ENCODE measurements around the gene CEP126. TPM values are rescaled to one million over a fixed set of nuclear protein-coding genes. Genes with fewer than 3 reads are reported as not detected.
"Not testable (repeated sequence)": the region's sequence is repeated elsewhere in the genome, so short reads cannot be mapped to it uniquely, and the experiment has no call there.

Gene CEP126
- total RNA-seq, 2 experiments from 2014 or later, result 0.96 to 1.2 TPM

DNA sequence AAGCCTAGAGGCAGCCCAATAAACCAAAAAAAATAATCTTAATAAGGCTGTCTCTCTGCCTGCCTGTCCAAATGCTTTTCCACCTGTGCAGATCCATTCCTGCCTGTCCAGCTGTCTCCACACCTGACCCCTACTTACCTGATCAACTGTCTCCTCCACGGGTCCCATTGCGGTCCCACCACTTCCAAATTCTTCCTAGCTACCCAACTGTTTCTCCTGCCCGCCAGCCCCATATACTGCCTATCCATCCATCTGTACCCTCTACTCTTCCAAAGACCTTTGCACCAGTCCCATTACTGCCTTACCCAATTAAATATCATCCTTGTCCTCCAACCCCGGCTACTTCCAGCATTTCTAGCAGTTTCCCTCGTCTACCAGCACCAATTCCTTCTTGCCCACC lies 40.9 kb downstream of the CEP126 start:
- H3K27me3 Mint-ChIP-seq, result no peaks in the 10 kb centered on the region
- Histone ChIP-seq H3K36me3 (ENCODE audit: insufficient read depth, low read length) (no peaks in the 10 kb centered on the region), H3K27me3 (ENCODE audit: control insufficient read depth in 1 of 2, insufficient read depth in 2 of 2, low read length in 2 of 2) (no peaks in the 10 kb centered on the region), H3K4me3 (ENCODE audit: low read length) (no peak overlapping the region), H3K4me1 (ENCODE audit: insufficient read depth, low read length) (no peaks in the 10 kb centered on the region), H3K27ac (ENCODE audit: low read depth in 1 of 2, low read length in 2 of 2) (no peak overlapping the region), H3K9me3 (ENCODE audit: control insufficient read depth in 1 of 2, insufficient read depth in 1 of 2, low read length in 2 of 2) (peaks cover 0 to 3% of the 10 kb centered on the region in 2 experiments)
- intact Hi-C loops (cut with DNase I, micrococcal nuclease), result no loop called here
- H3K4me1 Mint-ChIP-seq (ENCODE audit: low read depth), result no peaks in the 10 kb centered on the region
- ChIA-PET POLR2A (no interaction called here), CTCF (no interaction called here)
- TF ChIP-seq, protein P1, sequence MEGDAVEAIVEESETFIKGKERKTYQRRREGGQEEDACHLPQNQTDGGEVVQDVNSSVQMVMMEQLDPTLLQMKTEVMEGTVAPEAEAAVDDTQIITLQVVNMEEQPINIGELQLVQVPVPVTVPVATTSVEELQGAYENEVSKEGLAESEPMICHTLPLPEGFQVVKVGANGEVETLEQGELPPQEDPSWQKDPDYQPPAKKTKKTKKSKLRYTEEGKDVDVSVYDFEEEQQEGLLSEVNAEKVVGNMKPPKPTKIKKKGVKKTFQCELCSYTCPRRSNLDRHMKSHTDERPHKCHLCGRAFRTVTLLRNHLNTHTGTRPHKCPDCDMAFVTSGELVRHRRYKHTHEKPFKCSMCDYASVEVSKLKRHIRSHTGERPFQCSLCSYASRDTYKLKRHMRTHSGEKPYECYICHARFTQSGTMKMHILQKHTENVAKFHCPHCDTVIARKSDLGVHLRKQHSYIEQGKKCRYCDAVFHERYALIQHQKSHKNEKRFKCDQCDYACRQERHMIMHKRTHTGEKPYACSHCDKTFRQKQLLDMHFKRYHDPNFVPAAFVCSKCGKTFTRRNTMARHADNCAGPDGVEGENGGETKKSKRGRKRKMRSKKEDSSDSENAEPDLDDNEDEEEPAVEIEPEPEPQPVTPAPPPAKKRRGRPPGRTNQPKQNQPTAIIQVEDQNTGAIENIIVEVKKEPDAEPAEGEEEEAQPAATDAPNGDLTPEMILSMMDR (IDR thresholded peaks at IDR 0.05), result no peak
- H3K9me3 Mint-ChIP-seq, result peaks cover 2% of the 10 kb centered on the region
- H3K4me3 Mint-ChIP-seq, result no peak overlapping the region
- H3K36me3 Mint-ChIP-seq (ENCODE audit: low read depth), result peaks cover 15% of the 10 kb centered on the region
- DNase-seq (no peak), ATAC-seq (ENCODE audit: poor library complexity) (no peak)
- no peak overlapping the region for H3K27ac Mint-ChIP-seq

DNA sequence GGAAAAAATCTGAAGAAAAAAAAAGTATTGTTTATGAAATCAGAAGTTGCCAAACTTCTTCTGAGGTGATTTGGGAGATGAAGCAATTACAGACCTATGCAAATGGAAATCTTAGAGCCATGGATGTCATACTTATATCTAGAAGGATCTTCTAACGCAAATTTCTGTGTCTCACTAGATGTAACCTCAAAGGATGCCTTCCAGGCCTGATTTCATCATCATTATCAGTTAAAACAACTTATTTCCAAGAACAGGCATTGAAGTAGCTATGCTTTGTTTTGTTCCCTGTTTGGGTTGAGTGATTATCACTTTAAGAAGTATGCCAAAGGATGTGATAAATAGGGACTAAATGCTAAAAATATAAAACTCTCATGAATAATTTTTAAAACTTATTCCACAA lies 45.4 kb downstream of the CEP126 start:
- CTCF ChIA-PET, result no interaction called here
- POLR2A ChIA-PET, result no interaction called here
- Histone ChIP-seq H3K27ac (ENCODE audit: low read depth in 1 of 2, low read length in 2 of 2) (no peak overlapping the region), H3K36me3 (ENCODE audit: insufficient read depth, low read length) (no peaks in the 10 kb centered on the region), H3K4me3 (ENCODE audit: low read length) (no peak overlapping the region), H3K9me3 (ENCODE audit: control insufficient read depth in 1 of 2, insufficient read depth in 1 of 2, low read length in 2 of 2) (peaks cover 0 to 3% of the 10 kb centered on the region in 2 experiments), H3K27me3 (ENCODE audit: control insufficient read depth in 1 of 2, insufficient read depth in 2 of 2, low read length in 2 of 2) (no peaks in the 10 kb centered on the region), H3K4me1 (ENCODE audit: insufficient read depth, low read length) (no peaks in the 10 kb centered on the region)
- H3K9me3 Mint-ChIP-seq, result peaks cover 2% of the 10 kb centered on the region
- H3K4me1 Mint-ChIP-seq (ENCODE audit: low read depth), result no peaks in the 10 kb centered on the region
- no peak overlapping the region for H3K4me3 Mint-ChIP-seq
- peaks cover 26% of the 10 kb centered on the region for H3K36me3 Mint-ChIP-seq (ENCODE audit: low read depth)
- ATAC-seq (ENCODE audit: poor library complexity) (no peak), DNase-seq (no peak)
- intact Hi-C loops (cut with DNase I, micrococcal nuclease), result no loop called here
- TF ChIP-seq, protein P1 (IDR thresholded peaks at IDR 0.05), result no peak
- H3K27ac Mint-ChIP-seq, result no peak overlapping the region
- H3K27me3 Mint-ChIP-seq, result no peaks in the 10 kb centered on the region

DNA sequence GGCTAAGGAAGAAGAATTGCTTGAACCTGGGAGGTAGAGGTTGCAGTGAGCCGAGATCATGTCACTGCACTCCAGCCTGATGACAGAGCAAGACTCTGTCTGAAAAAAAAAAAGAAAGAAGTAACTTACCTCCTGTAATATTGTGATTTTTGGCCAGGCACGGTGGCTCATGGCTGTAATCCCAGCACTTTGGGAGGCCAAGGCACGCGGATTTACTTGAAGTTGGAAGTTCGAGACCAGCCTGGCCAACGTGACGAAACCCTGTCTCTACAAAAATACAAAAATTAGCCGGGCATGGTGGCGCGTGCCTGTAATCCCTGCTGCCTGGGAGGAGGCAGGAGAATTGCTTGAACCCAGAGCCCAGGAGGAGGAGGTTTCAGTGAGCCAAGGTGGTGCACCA lies 49.4 kb downstream of the CEP126 start:
- peaks cover 19% of the 10 kb centered on the region for H3K36me3 Mint-ChIP-seq (ENCODE audit: low read depth)
- H3K4me3 ChIP-seq (ENCODE audit: low read length); H3K4me1 Mint-ChIP-seq (ENCODE audit: low read depth); DNase-seq; intact Hi-C loops (cut with DNase I, micrococcal nuclease); H3K27me3 Mint-ChIP-seq; ATAC-seq (ENCODE audit: poor library complexity); POLR2A ChIA-PET; H3K9me3 ChIP-seq (ENCODE audit: control insufficient read depth in 1 of 2, insufficient read depth in 1 of 2, low read length in 2 of 2); H3K27me3 ChIP-seq (ENCODE audit: control insufficient read depth in 1 of 2, insufficient read depth in 2 of 2, low read length in 2 of 2); H3K9me3 Mint-ChIP-seq; H3K36me3 ChIP-seq (ENCODE audit: insufficient read depth, low read length); CTCF ChIA-PET; H3K4me1 ChIP-seq (ENCODE audit: insufficient read depth, low read length); H3K4me3 Mint-ChIP-seq; H3K27ac Mint-ChIP-seq; H3K27ac ChIP-seq (ENCODE audit: low read depth in 1 of 2, low read length in 2 of 2): not testable (repeated sequence)

DNA sequence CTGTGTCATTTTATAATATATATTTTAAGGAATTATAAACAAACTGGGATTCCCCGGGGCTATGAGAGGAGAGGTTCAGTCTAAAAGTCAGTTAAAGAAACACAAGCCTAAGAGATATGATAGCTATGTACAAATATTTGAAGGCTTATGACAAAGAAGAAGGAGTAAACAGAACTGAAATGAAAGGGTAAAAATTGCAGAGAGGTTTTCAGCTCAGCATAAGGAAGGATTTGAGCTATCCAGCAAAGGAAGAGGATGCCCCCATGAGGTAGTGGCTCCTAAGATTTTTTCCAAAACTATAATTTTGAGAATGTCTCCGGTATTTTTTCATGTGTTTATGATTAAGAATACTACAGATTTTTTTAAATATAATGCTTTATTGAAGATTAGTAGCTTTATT lies 59.4 kb downstream of the CEP126 start:
- Histone ChIP-seq H3K4me3 (ENCODE audit: low read length) (no peak overlapping the region), H3K9me3 (ENCODE audit: control insufficient read depth in 1 of 2, insufficient read depth in 1 of 2, low read length in 2 of 2) (peaks cover 0 to 10% of the 10 kb centered on the region in 2 experiments), H3K27ac (ENCODE audit: low read depth in 1 of 2, low read length in 2 of 2) (no peak overlapping the region), H3K36me3 (ENCODE audit: insufficient read depth, low read length) (no peaks in the 10 kb centered on the region), H3K4me1 (ENCODE audit: insufficient read depth, low read length) (no peaks in the 10 kb centered on the region), H3K27me3 (ENCODE audit: control insufficient read depth in 1 of 2, insufficient read depth in 2 of 2, low read length in 2 of 2) (no peaks in the 10 kb centered on the region)
- no peak overlapping the region for H3K27ac Mint-ChIP-seq
- no peaks in the 10 kb centered on the region for H3K27me3 Mint-ChIP-seq
- H3K4me3 Mint-ChIP-seq, result no peak overlapping the region
- no peak for DNase-seq
- ATAC-seq (ENCODE audit: poor library complexity), result no peak
- ChIA-PET POLR2A (no interaction called here), CTCF (no interaction called here)
- no peaks in the 10 kb centered on the region for H3K9me3 Mint-ChIP-seq
- intact Hi-C loops (cut with DNase I, micrococcal nuclease), result no loop called here
- no peaks in the 10 kb centered on the region for H3K36me3 Mint-ChIP-seq (ENCODE audit: low read depth)
- TF ChIP-seq, protein P1 (IDR thresholded peaks at IDR 0.05), result no peak
- H3K4me1 Mint-ChIP-seq (ENCODE audit: low read depth), result no peaks in the 10 kb centered on the region

All from CD4-positive, alpha-beta T cell (primary cell).